Mammary epithelial cell (primary cell): Measurements from ENCODE around the gene SLFN12L.

ENCODE experiments used
- CTCF ChIP-seq, 2 donors: IDR thresholded peaks in 1 of 2; conservative IDR thresholded peaks in 1 of 2; 2 replicates each; pipeline ENCODE4 v1.5.1; 2011 to 2012; ENCODE audit warnings: inconsistent platforms in 2 of 2, low read length in 2 of 2, mild to moderate bottlenecking in 2 of 2, control low read depth in 1 of 2, low read depth in 1 of 2; ENCODE audit not compliant: insufficient read depth in 1 of 2; ENCODE audit errors: extremely low read depth in 1 of 2
- EZH2 ChIP-seq: IDR thresholded peaks from 2 replicates; pipeline ENCODE4 v1.6.1; 2012; ENCODE audit warnings: low read length, inconsistent platforms, borderline replicate concordance

DNA sequence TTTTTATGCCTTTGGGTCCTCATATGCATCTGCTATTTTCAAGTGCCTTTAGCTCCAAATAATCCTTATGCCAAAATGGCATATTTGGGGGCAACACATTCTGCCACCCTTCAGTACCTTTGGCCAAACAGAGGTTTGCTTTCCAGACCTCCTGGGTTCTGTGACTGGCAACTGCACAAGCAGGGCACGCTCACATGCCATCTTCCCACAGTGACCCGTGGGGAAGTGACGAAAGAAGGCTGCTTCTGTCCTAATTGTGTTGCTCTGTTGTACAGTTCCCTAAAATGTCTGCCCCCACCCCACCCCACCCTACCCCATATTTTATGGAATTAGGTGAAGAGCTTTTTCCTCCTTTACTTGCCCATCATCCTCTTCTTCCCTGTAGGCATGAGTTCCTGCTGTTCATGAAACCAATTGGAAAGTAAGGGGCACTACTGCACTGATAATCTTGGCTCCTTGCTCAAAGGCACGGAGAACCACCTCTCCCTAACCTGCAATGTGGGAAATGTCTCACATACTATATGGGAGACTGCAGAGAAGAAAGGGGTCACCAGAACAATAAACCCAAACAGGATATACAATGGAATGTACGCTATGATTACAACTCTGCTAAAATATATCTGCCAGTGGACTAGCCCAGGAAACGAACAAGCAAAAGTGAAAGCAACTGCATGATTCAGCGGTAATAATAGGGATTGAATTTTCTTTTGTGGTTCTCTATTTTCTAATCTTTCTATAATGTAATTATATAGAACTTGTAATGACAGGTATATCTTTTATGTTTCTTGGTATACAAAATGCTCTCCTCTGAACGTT is 3.3 kb upstream of the SLFN12L start:
- TF ChIP-seq CTCF (conservative IDR thresholded peaks at IDR 0.05 in 1 of 2, IDR thresholded peaks at IDR 0.05 in 1 of 2; ENCODE audit: extremely low read depth in 1 of 2, insufficient read depth in 1 of 2, low read depth in 1 of 2, low read length in 2 of 2) (no peak), EZH2 (no peak)
